ENCODE measurements around the gene FAM20C. TPM values are rescaled to one million over a fixed set of nuclear protein-coding genes. Genes with fewer than 3 reads are reported as not detected.

FAM20C gene
- total RNA-seq, 4 donors from 2014 or later: 17.3 to 20.7 (median 19.8) TPM

DNA sequence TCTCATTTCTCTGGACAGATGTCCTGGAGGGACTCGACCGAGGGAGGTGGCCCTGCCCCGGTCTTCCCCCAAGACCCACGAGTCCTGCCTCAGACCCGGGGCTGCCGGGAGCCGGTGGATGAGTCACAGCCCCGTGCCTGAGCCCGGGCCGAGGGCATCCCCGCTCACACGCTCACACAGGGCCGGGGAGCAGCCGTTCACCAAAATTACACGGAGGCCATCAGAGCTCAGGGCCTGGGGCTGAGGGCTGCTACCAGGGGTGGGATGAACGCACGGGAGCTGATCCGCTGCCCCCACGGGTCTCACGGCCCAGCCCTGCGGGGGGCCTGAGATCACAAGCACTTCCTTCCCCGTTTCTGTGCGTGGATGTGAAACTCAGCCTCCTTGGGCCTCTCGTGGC is 17.5 kb downstream of the FAM20C start:
- no peak for DNase-seq (ENCODE audit: low spot score in 2 of 2)
- WGBS, 2 donors: 77 to 89% methylated on average over 16 to 24 of the region's 24 CpGs
- no peak overlapping the region for H3K4me3 ChIP-seq (ENCODE audit: low read depth, poor library complexity, severe bottlenecking)
- TF ChIP-seq CTCF (IDR thresholded peaks at IDR 0.05) (no peak), POLR2A (IDR thresholded peaks at IDR 0.05) (no peak)
- intact Hi-C loops (cut with DNase I; ENCODE audit: low total_unique reads): no loop called here

- intact Hi-C loops (cut with DNase I; ENCODE audit: low total_unique reads): no loop called here
- DNase-seq (ENCODE audit: low spot score in 2 of 2): no peak
- TF ChIP-seq POLR2A (IDR thresholded peaks at IDR 0.05) (no peak), CTCF (IDR thresholded peaks at IDR 0.05) (no peak)
- 93 to 97% methylated on average over 30 to 31 of the region's 31 CpGs for WGBS, 2 donors
- no peak overlapping the region for H3K4me3 ChIP-seq (ENCODE audit: low read depth, poor library complexity, severe bottlenecking)
These were observed 18.1 kb downstream of the FAM20C start for GRCh38 chr7:210401-210925.

- no peak for DNase-seq (ENCODE audit: low spot score in 2 of 2)
- intact Hi-C loops (cut with DNase I; ENCODE audit: low total_unique reads): no loop called here
- TF ChIP-seq CTCF (IDR thresholded peaks at IDR 0.05) (no peak), POLR2A (IDR thresholded peaks at IDR 0.05) (no peak)
- WGBS, 2 donors: 92 to 94% methylated on average over 20 to 21 of the region's 21 CpGs
- H3K4me3 ChIP-seq (ENCODE audit: low read depth, poor library complexity, severe bottlenecking): no peak overlapping the region
These were observed 18.8 kb downstream of the FAM20C start for GRCh38 chr7:211033-211714.

DNA sequence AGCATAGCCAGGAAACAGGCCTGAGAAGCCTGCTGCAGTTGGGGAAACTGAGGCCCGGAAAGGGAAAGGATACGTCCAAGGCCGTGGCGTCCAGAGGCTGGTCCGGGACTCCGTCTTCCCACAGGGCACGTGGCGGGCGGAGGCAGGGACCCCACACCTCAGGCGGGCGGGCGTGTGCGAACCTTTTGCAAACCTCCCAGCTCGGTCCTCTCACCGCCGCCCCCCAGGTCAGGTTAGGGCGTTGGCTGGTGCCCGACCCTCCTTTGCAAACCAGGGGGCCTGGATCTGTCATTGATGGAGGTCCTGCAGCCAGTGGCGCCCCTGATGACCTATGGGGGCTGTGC is 19.3 kb downstream of the FAM20C start:
- intact Hi-C loops (cut with DNase I; ENCODE audit: low total_unique reads): no loop called here
- no peak for TF ChIP-seq CTCF (IDR thresholded peaks at IDR 0.05)
- no peak for TF ChIP-seq POLR2A (IDR thresholded peaks at IDR 0.05)
- H3K4me3 ChIP-seq (ENCODE audit: low read depth, poor library complexity, severe bottlenecking): no peak overlapping the region
- 90 to 97% methylated on average over 15 to 19 of the region's 19 CpGs for WGBS, 2 donors
- no peak for DNase-seq (ENCODE audit: low spot score in 2 of 2)

GRCh38 chr7:212754-213153 is 20.4 kb downstream of the FAM20C start:
- no peak for TF ChIP-seq CTCF (IDR thresholded peaks at IDR 0.05)
- no peak for TF ChIP-seq POLR2A (IDR thresholded peaks at IDR 0.05)

More at GRCh38 chr7:212754-213153, 20.4 kb downstream of the FAM20C start:
- intact Hi-C loops (cut with DNase I; ENCODE audit: low total_unique reads): no loop called here
- DNase-seq (ENCODE audit: low spot score in 2 of 2): no peak
- 92 to 96% methylated on average over 14 of the region's 14 CpGs for WGBS, 2 donors
- H3K4me3 ChIP-seq (ENCODE audit: low read depth, poor library complexity, severe bottlenecking): no peak overlapping the region
